ENCODE measurements around the gene STPG4. TPM values are rescaled to one million over a fixed set of nuclear protein-coding genes. Genes with fewer than 3 reads are reported as not detected.
A peak's percentile ranks its signal among the peaks of the same experiment; 100 is the strongest.
"Not testable (repeated sequence)": the region's sequence is repeated elsewhere in the genome, so short reads cannot be mapped to it uniquely, and the experiment has no call there.

The STPG4 gene
- total RNA-seq, 3 donors from 2014 or later (not counting 1 experiment from before 2014, with no cell fraction given), result 0.21 to 0.65 TPM; not detected in 1

DNA sequence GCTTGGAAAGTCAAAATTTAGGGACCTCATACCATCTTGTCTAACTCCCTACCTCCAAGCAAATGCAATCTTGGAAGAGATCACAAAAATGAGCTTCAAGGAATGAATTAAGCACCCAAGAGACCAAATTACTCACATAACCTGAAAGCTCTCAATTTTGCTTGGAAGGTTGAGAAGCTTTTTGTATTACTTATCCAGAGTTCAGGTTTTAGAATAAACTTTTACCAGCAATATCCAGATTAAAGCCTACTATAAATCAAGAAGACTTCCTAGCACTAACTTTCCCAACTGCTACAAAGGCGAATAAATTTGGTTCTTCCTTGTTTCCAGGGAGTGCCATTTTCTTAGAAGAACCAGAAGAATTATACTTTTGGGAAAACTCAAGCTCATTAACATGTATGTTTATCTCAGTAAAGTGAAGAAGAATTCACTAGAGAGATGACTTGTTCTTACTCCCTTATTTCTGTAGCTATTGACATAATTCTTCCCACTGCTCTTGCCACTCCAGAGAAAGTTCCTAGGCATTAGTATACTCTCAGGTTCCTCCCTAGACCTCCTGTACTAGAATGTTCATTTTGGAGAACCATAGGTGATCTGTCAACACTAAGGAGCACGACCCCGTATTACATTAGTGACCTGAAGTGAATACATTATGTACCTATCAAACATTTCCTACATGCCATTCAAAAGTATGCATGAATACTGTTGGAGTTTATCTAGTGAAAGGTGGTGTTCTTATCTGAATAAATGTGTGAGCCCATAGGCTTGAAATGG, 18.0 kb upstream of the STPG4 start:
- H3K9me3 Mint-ChIP-seq, result no peaks in the 10 kb centered on the region
- DNase-seq (peak in 1 of 2 donors; percentile 14), ATAC-seq (no peak)
- H3K27me3 Mint-ChIP-seq (ENCODE audit: low read depth in 2 of 2), result no peaks in the 10 kb centered on the region
- no peaks in the 10 kb centered on the region for H3K36me3 Mint-ChIP-seq
- peaks cover 73 to 76% of the 10 kb centered on the region in 2 donors for H3K4me1 Mint-ChIP-seq
- H3K27ac ChIP-seq (ENCODE audit: low read length), result peak overlapping the region; percentile 5
- H3K36me3 ChIP-seq (ENCODE audit: control insufficient read depth, insufficient read depth, low read length), result peaks cover 13% of the 10 kb centered on the region
- intact Hi-C loops (cut with micrococcal nuclease), result no loop called here
- peak overlapping the region; percentile 97 to 100 for H3K27ac Mint-ChIP-seq
- WGBS (ENCODE audit: insufficient coverage), result 36% methylated on average over 3 of the region's 3 CpGs
- H3K27me3 ChIP-seq (ENCODE audit: control insufficient read depth, insufficient read depth, low read length), result no peaks in the 10 kb centered on the region
- TF ChIP-seq, protein P1, sequence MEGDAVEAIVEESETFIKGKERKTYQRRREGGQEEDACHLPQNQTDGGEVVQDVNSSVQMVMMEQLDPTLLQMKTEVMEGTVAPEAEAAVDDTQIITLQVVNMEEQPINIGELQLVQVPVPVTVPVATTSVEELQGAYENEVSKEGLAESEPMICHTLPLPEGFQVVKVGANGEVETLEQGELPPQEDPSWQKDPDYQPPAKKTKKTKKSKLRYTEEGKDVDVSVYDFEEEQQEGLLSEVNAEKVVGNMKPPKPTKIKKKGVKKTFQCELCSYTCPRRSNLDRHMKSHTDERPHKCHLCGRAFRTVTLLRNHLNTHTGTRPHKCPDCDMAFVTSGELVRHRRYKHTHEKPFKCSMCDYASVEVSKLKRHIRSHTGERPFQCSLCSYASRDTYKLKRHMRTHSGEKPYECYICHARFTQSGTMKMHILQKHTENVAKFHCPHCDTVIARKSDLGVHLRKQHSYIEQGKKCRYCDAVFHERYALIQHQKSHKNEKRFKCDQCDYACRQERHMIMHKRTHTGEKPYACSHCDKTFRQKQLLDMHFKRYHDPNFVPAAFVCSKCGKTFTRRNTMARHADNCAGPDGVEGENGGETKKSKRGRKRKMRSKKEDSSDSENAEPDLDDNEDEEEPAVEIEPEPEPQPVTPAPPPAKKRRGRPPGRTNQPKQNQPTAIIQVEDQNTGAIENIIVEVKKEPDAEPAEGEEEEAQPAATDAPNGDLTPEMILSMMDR (IDR thresholded peaks at IDR 0.05), result no peak
- peaks cover 13% of the 10 kb centered on the region for H3K4me1 ChIP-seq (ENCODE audit: control insufficient read depth, insufficient read depth, low read length)
- H3K9me3 ChIP-seq (ENCODE audit: control insufficient read depth, insufficient read depth, low read length), result no peaks in the 10 kb centered on the region
- H3K4me3 ChIP-seq (ENCODE audit: low read length), result no peak overlapping the region
- peak overlapping the region; percentile 95 for H3K4me3 Mint-ChIP-seq

DNA sequence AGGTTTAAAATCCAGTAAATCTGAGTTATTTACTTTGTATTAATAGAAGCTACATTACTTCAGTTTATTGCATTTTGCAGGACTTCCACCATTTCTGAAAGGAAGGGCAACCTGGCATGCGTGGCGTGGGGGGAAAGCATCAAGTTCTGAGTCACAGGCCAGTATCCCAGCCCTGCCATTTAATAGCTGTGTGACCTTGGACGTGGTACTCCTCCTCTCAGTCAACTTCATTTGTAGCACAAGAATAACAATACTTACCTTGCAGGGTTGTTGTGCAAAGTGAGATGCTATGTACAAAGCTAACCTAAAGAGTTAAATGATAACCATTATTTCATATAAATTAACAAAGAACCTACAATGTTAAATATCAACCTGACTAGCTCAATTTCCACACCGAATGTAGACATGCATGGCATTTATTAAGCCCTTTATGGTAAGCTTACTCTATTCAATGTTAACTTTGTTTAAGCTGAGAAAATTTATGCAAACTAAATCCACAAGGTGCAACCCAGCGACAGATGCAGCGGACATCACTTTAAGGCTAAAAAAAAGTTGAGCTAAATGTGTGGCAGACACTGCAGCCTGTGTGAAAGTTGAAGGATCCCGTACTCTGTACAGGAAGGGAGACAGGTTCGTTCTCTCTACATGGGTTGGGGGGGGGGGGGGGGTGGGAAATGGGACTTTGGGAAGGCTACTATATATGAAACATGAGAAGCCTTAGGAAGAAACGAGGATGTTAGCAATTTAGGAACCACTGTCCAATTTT, 17.2 kb upstream of the STPG4 start:
- H3K36me3 ChIP-seq (ENCODE audit: control insufficient read depth, insufficient read depth, low read length), result peaks cover 17% of the 10 kb centered on the region
- Mint-ChIP-seq H3K9me3 (no peaks in the 10 kb centered on the region), H3K36me3 (no peaks in the 10 kb centered on the region), H3K27ac (peak overlapping the region; percentile 97 to 100), H3K4me1 (peaks cover 73 to 77% of the 10 kb centered on the region in 2 donors), H3K27me3 (ENCODE audit: low read depth in 2 of 2) (no peaks in the 10 kb centered on the region), H3K4me3 (peak overlapping the region; percentile 61)
- DNase-seq (peak in 1 of 2 donors; percentile 26), ATAC-seq (no peak)
- no peaks in the 10 kb centered on the region for H3K9me3 ChIP-seq (ENCODE audit: control insufficient read depth, insufficient read depth, low read length)
- TF ChIP-seq, protein P1 (IDR thresholded peaks at IDR 0.05), result no peak
- H3K27me3 ChIP-seq (ENCODE audit: control insufficient read depth, insufficient read depth, low read length), result no peaks in the 10 kb centered on the region
- no peak overlapping the region for H3K27ac ChIP-seq (ENCODE audit: low read length)
- no peak overlapping the region for H3K4me3 ChIP-seq (ENCODE audit: low read length)
- 37% methylated on average over 8 of the region's 9 CpGs for WGBS (ENCODE audit: insufficient coverage)
- intact Hi-C loops (cut with micrococcal nuclease), result no loop called here
- peaks cover 13% of the 10 kb centered on the region for H3K4me1 ChIP-seq (ENCODE audit: control insufficient read depth, insufficient read depth, low read length)

DNA sequence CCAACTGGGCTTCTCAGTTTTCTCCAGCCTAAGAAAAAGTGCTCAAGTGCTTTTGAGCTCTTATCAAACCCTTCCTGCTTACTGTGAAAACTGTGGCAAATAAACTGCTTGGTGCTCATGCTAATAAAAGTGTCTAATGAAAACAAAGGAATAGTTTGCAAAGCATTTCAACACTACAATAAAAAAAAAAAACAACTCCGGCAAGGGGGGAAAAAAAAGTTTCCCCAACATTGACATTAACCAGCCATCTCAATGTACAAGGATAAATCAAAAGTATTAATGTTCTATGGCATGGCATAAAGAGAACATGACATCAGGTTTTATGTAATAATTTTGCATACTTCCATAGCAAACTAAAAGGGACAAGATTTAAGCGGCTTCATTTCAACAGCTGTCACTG, 14.7 kb upstream of the STPG4 start:
- H3K27me3 ChIP-seq (ENCODE audit: control insufficient read depth, insufficient read depth, low read length), result no peaks in the 10 kb centered on the region
- DNase-seq (no peak), ATAC-seq (no peak)
- H3K9me3 ChIP-seq (ENCODE audit: control insufficient read depth, insufficient read depth, low read length), result no peaks in the 10 kb centered on the region
- H3K4me1 ChIP-seq (ENCODE audit: control insufficient read depth, insufficient read depth, low read length), result peaks cover 9% of the 10 kb centered on the region
- H3K4me3 Mint-ChIP-seq, result no peak overlapping the region
- H3K9me3 Mint-ChIP-seq, result no peaks in the 10 kb centered on the region
- H3K27ac ChIP-seq (ENCODE audit: low read length), result no peak overlapping the region
- TF ChIP-seq, protein P1 (IDR thresholded peaks at IDR 0.05), result no peak
- H3K36me3 ChIP-seq (ENCODE audit: control insufficient read depth, insufficient read depth, low read length), result peaks cover 28% of the 10 kb centered on the region
- no CpG with 5 or more reads among the region's 2 CpGs for WGBS (ENCODE audit: insufficient coverage)
- H3K4me3 ChIP-seq (ENCODE audit: low read length), result no peak overlapping the region
- peaks cover 64 to 67% of the 10 kb centered on the region in 2 donors for H3K4me1 Mint-ChIP-seq
- H3K27me3 Mint-ChIP-seq (ENCODE audit: low read depth in 2 of 2), result no peaks in the 10 kb centered on the region
- H3K27ac Mint-ChIP-seq, result peak overlapping the region; percentile 97 to 100
- H3K36me3 Mint-ChIP-seq, result no peaks in the 10 kb centered on the region
- intact Hi-C loops (cut with micrococcal nuclease), result no loop called here

DNA sequence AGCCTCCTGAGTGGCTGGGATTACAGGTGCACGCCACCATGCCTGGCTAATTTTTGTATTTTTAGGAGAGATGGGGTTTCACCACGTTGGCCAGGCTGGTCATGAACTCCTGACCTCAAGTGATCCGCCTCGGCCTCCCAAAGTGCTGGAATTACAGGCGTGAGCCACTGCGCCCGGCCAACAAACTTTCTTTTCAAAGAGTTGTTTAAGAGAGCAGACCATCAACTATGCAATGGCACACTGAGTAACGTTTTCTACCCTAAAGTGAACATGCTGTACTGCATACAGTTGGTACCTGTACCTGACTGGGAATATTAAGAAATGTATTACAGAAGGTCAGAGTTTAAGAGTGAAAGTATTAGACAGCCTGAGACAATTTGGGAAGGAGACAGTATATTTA, 13.8 kb upstream of the STPG4 start:
- DNase-seq; H3K4me3 ChIP-seq (ENCODE audit: low read length); intact Hi-C loops (cut with micrococcal nuclease); H3K27me3 ChIP-seq (ENCODE audit: control insufficient read depth, insufficient read depth, low read length); H3K27me3 Mint-ChIP-seq (ENCODE audit: low read depth in 2 of 2); ATAC-seq; H3K36me3 Mint-ChIP-seq; H3K4me3 Mint-ChIP-seq; H3K27ac Mint-ChIP-seq; H3K27ac ChIP-seq (ENCODE audit: low read length); H3K9me3 Mint-ChIP-seq; H3K4me1 ChIP-seq (ENCODE audit: control insufficient read depth, insufficient read depth, low read length); H3K9me3 ChIP-seq (ENCODE audit: control insufficient read depth, insufficient read depth, low read length): not testable (repeated sequence)
- peaks cover 57 to 61% of the 10 kb centered on the region in 2 donors for H3K4me1 Mint-ChIP-seq
- H3K36me3 ChIP-seq (ENCODE audit: control insufficient read depth, insufficient read depth, low read length), result peaks cover 30% of the 10 kb centered on the region
- 87% methylated on average over 8 of the region's 8 CpGs for WGBS (ENCODE audit: insufficient coverage)
